ENCODE results near the gene ELAC2.

Gene ELAC2

DNA sequence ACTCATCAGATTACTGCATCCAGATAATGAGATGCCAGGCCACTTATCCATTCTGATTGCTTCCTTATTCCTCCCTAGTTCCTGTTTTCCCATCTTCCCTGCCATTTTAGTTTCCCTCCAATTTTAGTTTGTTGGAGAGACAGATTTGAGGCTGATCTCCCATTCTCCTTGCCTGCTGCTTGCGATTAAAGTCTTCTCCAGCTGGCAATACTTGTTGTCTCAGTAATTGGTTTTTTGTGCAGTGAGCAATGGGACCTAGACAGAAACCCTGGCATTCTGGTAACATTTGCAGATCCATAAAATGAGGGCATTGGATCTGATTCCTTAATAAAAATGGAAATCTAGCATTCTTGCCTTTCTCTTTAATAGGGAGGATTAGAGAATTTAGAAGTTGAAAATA is 17.6 kb upstream of the ELAC2 start:
- Histone ChIP-seq H3K4me3 (ENCODE audit: low read depth, low read length) (no peak overlapping the region), H3K27me3 (replicated peaks) (no peaks in the 10 kb centered on the region), H3K36me3 (replicated peaks) (no peaks in the 10 kb centered on the region), H3K27ac (no peak overlapping the region)
- no peak for DNase-seq
- TF ChIP-seq, protein P1, sequence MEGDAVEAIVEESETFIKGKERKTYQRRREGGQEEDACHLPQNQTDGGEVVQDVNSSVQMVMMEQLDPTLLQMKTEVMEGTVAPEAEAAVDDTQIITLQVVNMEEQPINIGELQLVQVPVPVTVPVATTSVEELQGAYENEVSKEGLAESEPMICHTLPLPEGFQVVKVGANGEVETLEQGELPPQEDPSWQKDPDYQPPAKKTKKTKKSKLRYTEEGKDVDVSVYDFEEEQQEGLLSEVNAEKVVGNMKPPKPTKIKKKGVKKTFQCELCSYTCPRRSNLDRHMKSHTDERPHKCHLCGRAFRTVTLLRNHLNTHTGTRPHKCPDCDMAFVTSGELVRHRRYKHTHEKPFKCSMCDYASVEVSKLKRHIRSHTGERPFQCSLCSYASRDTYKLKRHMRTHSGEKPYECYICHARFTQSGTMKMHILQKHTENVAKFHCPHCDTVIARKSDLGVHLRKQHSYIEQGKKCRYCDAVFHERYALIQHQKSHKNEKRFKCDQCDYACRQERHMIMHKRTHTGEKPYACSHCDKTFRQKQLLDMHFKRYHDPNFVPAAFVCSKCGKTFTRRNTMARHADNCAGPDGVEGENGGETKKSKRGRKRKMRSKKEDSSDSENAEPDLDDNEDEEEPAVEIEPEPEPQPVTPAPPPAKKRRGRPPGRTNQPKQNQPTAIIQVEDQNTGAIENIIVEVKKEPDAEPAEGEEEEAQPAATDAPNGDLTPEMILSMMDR (IDR thresholded peaks at IDR 0.05; ENCODE audit: low read depth, low read length, missing control alignments): no peak
- in situ Hi-C loops (cut with HindIII; ENCODE audit: low pct_ligation_motif_present, low sequenced_read_pairs): no loop called here

DNA sequence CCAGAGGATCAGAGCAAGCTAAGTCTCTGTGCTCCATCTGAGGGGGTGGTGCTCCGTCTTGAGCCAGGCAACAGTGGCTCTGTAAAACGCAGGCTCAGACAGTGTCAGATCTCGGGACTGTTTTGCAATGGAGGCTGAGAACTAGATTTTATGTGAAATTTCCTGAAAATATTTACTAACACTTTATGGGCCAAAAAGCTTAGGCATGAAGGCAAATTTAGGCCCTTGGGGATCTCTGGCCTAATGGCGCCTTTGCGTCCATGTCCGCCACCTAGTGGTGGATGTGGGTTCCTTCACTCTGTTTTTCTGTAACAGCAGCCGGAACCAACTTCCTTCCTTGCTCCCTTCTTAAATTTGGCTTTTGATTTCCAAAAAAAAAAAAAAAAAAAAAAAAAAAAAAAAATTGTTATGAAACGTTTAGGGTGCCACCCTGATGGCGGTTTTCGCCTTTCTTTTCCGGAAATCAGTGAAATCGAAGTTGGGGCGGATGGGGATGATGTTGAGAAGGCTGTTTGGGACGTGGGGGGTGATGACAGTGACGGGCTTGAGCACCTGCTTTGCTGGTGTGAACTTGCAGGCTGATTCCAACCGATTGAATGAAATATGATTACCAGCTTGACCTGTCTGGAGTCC is 14.0 kb upstream of the ELAC2 start:
- no peak overlapping the region for H3K4me3 ChIP-seq (ENCODE audit: low read depth, low read length)
- H3K27ac ChIP-seq: no peak overlapping the region
- TF ChIP-seq, protein P1 (IDR thresholded peaks at IDR 0.05; ENCODE audit: low read depth, low read length, missing control alignments): peak; percentile 91
- H3K36me3 ChIP-seq (replicated peaks): no peaks in the 10 kb centered on the region
- DNase-seq: peak; percentile 28
- in situ Hi-C loops (cut with HindIII; ENCODE audit: low pct_ligation_motif_present, low sequenced_read_pairs): no loop called here
- H3K27me3 ChIP-seq (replicated peaks): no peaks in the 10 kb centered on the region

DNA sequence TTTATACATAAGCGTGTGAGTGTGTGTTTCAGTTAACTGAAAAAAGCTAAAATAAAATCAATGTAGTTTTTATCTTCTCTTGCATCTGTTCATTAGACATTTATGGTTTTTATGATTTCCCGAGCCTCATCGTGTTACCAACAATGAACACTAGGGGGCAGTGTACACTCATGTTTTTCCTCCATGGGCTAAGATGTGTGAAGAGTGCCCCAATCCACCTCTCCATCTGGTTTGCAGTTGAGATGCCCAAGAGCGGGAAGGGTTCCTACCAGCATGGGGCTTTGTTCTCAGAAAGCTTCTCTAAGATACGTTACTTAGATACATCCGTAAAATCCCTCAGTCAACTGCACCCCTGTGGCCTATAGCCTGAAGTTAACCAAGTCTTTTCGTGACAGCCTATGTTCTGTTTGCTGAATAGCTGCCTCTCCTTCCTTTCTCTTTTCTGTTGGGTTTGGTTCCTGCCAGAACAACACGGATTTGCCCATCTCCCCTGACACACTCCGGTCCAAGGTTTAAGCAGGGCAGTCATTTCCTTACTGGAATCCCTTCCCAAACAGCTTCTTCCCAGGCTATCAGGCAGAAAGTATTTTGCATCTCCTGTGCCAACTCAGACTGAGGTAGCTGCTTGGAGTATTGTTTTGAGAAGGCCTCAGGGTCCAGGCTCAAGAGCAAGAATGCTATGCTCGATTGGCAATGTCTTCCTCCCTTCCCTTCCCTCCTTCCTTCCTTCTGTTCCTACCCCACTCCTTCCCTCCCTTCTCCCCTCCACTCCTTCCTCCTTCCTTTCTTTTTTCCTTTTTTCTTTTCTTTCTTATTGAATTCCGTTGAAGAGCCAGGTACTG is 12.9 kb upstream of the ELAC2 start:
- H3K4me3 ChIP-seq (ENCODE audit: low read depth, low read length): no peak overlapping the region
- H3K27ac ChIP-seq: no peak overlapping the region
- H3K27me3 ChIP-seq (replicated peaks): no peaks in the 10 kb centered on the region
- DNase-seq: peak; percentile 47
- TF ChIP-seq, protein P1 (IDR thresholded peaks at IDR 0.05; ENCODE audit: low read depth, low read length, missing control alignments): peak; percentile 73
- no peaks in the 10 kb centered on the region for H3K36me3 ChIP-seq (replicated peaks)
- in situ Hi-C loops (cut with HindIII; ENCODE audit: low pct_ligation_motif_present, low sequenced_read_pairs): no loop called here

DNA sequence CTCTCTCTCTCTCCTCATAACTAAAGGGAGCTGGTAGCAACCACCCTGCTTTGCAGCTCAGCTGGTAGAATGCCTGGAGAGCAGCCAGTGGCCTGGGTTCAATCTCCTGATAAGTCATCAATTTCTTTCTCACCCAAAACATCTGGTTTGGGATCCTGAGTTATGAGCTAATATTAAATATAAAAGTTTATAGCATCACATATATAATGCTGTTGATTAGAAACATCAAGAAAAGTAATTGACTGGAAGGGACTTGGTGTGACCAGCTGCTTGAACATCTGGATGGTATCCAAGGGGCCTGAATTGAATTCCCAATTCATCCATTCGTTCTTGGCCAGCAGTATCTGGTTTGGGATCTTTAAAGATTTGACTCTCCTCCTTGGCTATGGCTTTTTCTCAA is 12.2 kb upstream of the ELAC2 start:
- no peaks in the 10 kb centered on the region for H3K36me3 ChIP-seq (replicated peaks)
- H3K4me3 ChIP-seq (ENCODE audit: low read depth, low read length): no peak overlapping the region
- DNase-seq: no peak
- in situ Hi-C loops (cut with HindIII; ENCODE audit: low pct_ligation_motif_present, low sequenced_read_pairs): no loop called here
- TF ChIP-seq, protein P1 (IDR thresholded peaks at IDR 0.05; ENCODE audit: low read depth, low read length, missing control alignments): no peak
- H3K27me3 ChIP-seq (replicated peaks): no peaks in the 10 kb centered on the region
- H3K27ac ChIP-seq: no peak overlapping the region

DNA sequence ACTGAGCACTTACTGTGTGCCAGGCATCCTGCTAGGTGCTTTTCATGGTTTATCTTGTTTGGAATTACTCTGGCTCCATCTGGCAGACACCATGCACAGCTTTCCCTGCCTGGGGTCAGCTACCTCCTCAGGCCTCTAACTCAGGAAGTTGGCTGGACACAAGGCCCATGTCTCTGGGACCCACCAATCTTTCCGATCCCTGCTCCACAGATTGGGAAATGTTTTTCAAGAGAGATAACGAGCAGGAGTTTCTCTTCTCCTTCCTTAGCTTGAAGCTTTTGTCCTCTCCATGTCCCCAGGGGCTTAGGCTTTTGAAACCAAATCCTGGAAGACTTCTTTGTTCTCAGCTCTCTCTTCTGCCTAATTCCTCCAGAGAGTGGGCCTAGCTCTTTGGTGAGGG is 11.5 kb upstream of the ELAC2 start:
- in situ Hi-C loops (cut with HindIII; ENCODE audit: low pct_ligation_motif_present, low sequenced_read_pairs): no loop called here
- H3K4me3 ChIP-seq (ENCODE audit: low read depth, low read length): no peak overlapping the region
- no peaks in the 10 kb centered on the region for H3K36me3 ChIP-seq (replicated peaks)
- no peak for DNase-seq
- H3K27ac ChIP-seq: no peak overlapping the region
- H3K27me3 ChIP-seq (replicated peaks): no peaks in the 10 kb centered on the region
- TF ChIP-seq, protein P1 (IDR thresholded peaks at IDR 0.05; ENCODE audit: low read depth, low read length, missing control alignments): no peak
